Liver (tissue), 9 donors: ENCODE data around the gene NOL4L. TPM values are rescaled to one million over a fixed set of nuclear protein-coding genes. Genes with fewer than 3 reads are reported as not detected.

ENCODE experiments used
- DNase-seq: peaks from one replicate; pipeline ENCODE4 v3.0.0-alpha.2; 2017; ENCODE audit warnings: low spot score
- H3K27ac ChIP-seq, 2 donors: one replicate each; pipeline ENCODE4 v1.7.0; 2013; ENCODE audit warnings: inconsistent platforms in 2 of 2, low read length in 2 of 2, control low read depth in 1 of 2, low read depth in 1 of 2, mild to moderate bottlenecking in 1 of 2
- H3K27me3 ChIP-seq, 4 donors: one replicate each; pipeline versions ENCODE4 v1.6.1 to v1.7.0; 2013; ENCODE audit warnings: low read length in 3 of 4, inconsistent platforms in 1 of 4, mild to moderate bottlenecking in 1 of 4, moderate library complexity in 1 of 4; ENCODE audit not compliant: control insufficient read depth in 4 of 4, insufficient read depth in 4 of 4
- H3K36me3 ChIP-seq, 4 donors: one replicate each; pipeline versions ENCODE4 v1.6.1 to v1.7.0; 2013; ENCODE audit warnings: low read length in 3 of 4, mild to moderate bottlenecking in 3 of 4, low read depth in 1 of 4, moderate library complexity in 1 of 4; ENCODE audit not compliant: control insufficient read depth in 4 of 4, insufficient read depth in 3 of 4
- H3K4me1 ChIP-seq, 4 donors: one replicate each; pipeline versions ENCODE4 v1.6.1 to v1.7.0; 2013; ENCODE audit warnings: low read length in 3 of 4, mild to moderate bottlenecking in 3 of 4, moderate library complexity in 1 of 4; ENCODE audit not compliant: control insufficient read depth in 4 of 4, insufficient read depth in 4 of 4
- H3K4me3 ChIP-seq, 3 donors: one replicate each; pipeline versions ENCODE4 v1.6.1 to v1.7.0; 2013; ENCODE audit warnings: low read length in 3 of 3, control low read depth in 1 of 3, low read depth in 1 of 3, mild to moderate bottlenecking in 1 of 3
- H3K9ac ChIP-seq, 2 donors: one replicate each; pipeline ENCODE4 v1.7.0; 2013; ENCODE audit warnings: low read length in 2 of 2, mild to moderate bottlenecking in 2 of 2, moderate library complexity in 2 of 2, control low read depth in 1 of 2, low read depth in 1 of 2
- H3K9me3 ChIP-seq, 4 donors: one replicate each; pipeline versions ENCODE4 v1.6.1 to v1.7.0; 2013; ENCODE audit warnings: low read length in 3 of 4; ENCODE audit not compliant: control insufficient read depth in 4 of 4
- EGR1 ChIP-seq, 2 donors: IDR thresholded peaks; 2 replicates each; pipeline ENCODE4 v1.6.1; 2016 to 2018; ENCODE audit warnings: antibody characterized with exemption in 2 of 2, low read depth in 2 of 2
- FOXA1 ChIP-seq: IDR thresholded peaks from 2 replicates; pipeline ENCODE4 v1.6.1; 2016; ENCODE audit warnings: antibody characterized with exemption
- FOXA2 ChIP-seq: IDR thresholded peaks from 2 replicates; pipeline ENCODE4 v1.6.1; 2016; ENCODE audit warnings: antibody characterized with exemption
- GABPA ChIP-seq, 2 donors: IDR thresholded peaks in 1 of 2; conservative IDR thresholded peaks in 1 of 2; 2 replicates each; pipeline ENCODE4 v1.6.1; 2016; ENCODE audit warnings: antibody characterized with exemption in 2 of 2, mild to moderate bottlenecking in 1 of 2, moderate library complexity in 1 of 2
- HNF4A ChIP-seq, 2 donors: conservative IDR thresholded peaks; 2 replicates each; pipeline ENCODE4 v1.6.1; 2016; ENCODE audit warnings: antibody characterized with exemption in 2 of 2, mild to moderate bottlenecking in 2 of 2
- HNF4G ChIP-seq: IDR thresholded peaks from 2 replicates; pipeline ENCODE4 v1.6.1; 2016; ENCODE audit warnings: antibody characterized with exemption
- JUND ChIP-seq, 2 donors: IDR thresholded peaks; 2 replicates each; pipeline ENCODE4 v1.6.1; 2016; ENCODE audit warnings: antibody characterized with exemption in 2 of 2
- NR2F2 ChIP-seq: IDR thresholded peaks from 2 replicates; pipeline ENCODE4 v1.6.1; 2016; ENCODE audit warnings: antibody characterized with exemption
- RAD21 ChIP-seq, 2 donors: IDR thresholded peaks; 2 replicates each; pipeline ENCODE4 v1.6.1; 2016; ENCODE audit warnings: antibody characterized with exemption in 2 of 2, mild to moderate bottlenecking in 2 of 2
- RXRA ChIP-seq, 2 donors: IDR thresholded peaks; 2 replicates each; pipeline ENCODE4 v1.6.1; 2017 to 2018; ENCODE audit warnings: antibody characterized with exemption in 2 of 2, mild to moderate bottlenecking in 1 of 2
- SP1 ChIP-seq: IDR thresholded peaks from 2 replicates; pipeline ENCODE4 v1.6.1; 2018; ENCODE audit warnings: antibody characterized with exemption, mild to moderate bottlenecking
- TAF1 ChIP-seq: conservative IDR thresholded peaks from 2 replicates; pipeline ENCODE4 v1.6.1; 2016; ENCODE audit warnings: antibody characterized with exemption, mild to moderate bottlenecking
- YY1 ChIP-seq: IDR thresholded peaks from 2 replicates; pipeline ENCODE4 v1.6.1; 2016; ENCODE audit warnings: antibody characterized with exemption, mild to moderate bottlenecking
- WGBS: extraction: QIAGEN DNeasy Blood & Tissue Kit; methylation state at CpG from one replicate; pipeline ENCODE4 v1.1.7; 2013; 5-methylcytosine and 5-hydroxymethylcytosine counted together
- polyA plus RNA-seq, 2 donors: library from polyadenylated mRNA; stranded (reverse) in 1 of 2; unstranded in 1 of 2; fragments of 200-250 nt in 1 of 2; fragments of >200 nt in 1 of 2; fragmentation: Nextera tagmentation in 1 of 2; extraction: Ambion mirVana in 1 of 2; gene quantifications; one replicate each; pipeline versions ENCODE4 v1.2.1 to v1.2.3, GENCODE V29; 2013 to 2015
- total RNA-seq, 2 donors: library from RNA; depleted of rRNA; stranded (reverse); fragments of >200 nt; gene quantifications; one replicate each; pipeline ENCODE4 v1.2.3, GENCODE V29; 2014
- TF ChIP-seq, protein P1 (sequence below): fragments of 150-350 bp; IDR thresholded peaks from 2 replicates; pipeline ENCODE4 v1.5.1; 2017; ENCODE audit warnings: improper control_type of control experiment, low read depth, low read length; ENCODE audit not compliant: missing input control
- TF ChIP-seq, protein P2 (sequence below): IDR thresholded peaks from 2 replicates; pipeline ENCODE4 v1.6.1; 2016; ENCODE audit warnings: antibody characterized with exemption, mild to moderate bottlenecking
- TF ChIP-seq, protein P3 (sequence below): IDR thresholded peaks from 2 replicates; pipeline ENCODE4 v1.6.1; 2016; ENCODE audit warnings: antibody characterized with exemption
- TF ChIP-seq, protein P4 (sequence below): IDR thresholded peaks from 2 replicates; pipeline ENCODE4 v1.6.1; 2016; ENCODE audit warnings: antibody characterized with exemption
- TF ChIP-seq, protein P5 (sequence below): IDR thresholded peaks from 2 replicates; pipeline ENCODE4 v1.6.1; 2016; ENCODE audit warnings: antibody characterized with exemption
- donor health status: healthy.
- donor health status: healthy.
- donor health status: healthy.
- donor health status: healthy.
- donor health status: healthy.

The NOL4L gene
- total and polyA plus RNA-seq, 4 donors = 2.2 to 6.8 (median 4.3) TPM

DNA sequence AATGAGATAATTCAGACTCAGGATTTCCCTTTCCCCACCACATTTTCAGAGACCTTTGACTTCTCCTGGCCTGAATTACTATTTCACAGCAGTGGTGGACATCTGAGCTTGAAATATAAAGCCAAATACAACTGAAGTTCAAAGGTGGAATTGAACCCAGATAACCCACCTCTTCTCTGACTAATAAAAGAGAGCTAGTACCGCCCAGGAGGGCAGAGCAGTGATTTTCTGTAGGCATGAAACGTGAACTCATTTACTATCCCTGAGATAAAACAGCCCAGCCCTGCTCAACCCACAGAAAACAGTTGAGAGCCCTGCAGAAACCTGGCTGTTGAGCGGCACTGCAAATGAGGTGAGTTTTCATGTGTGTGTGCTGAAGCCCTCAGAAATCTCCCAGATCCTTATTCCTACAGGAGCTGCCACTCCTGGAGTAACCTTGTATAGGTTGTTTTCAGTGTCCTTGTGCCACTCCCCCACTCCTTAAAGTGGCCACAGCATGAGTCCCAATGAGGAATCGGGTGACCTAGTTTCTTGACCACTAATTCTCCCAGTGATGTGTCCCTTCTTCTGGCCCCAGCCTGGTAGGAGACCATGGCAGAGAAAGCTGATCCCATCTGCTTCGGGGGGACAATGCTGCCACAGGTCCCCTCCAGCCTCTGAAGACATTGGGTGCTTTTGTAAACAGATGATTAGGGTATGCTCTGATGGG is 99.2 kb downstream of the NOL4L start:
- WGBS = 56% methylated on average over 5 of the region's 5 CpGs

More for the DNA sequence above, 99.2 kb downstream of the NOL4L start:
- peak overlapping the region; percentile 77 to 80 for H3K27ac ChIP-seq
- TF ChIP-seq, protein P1, sequence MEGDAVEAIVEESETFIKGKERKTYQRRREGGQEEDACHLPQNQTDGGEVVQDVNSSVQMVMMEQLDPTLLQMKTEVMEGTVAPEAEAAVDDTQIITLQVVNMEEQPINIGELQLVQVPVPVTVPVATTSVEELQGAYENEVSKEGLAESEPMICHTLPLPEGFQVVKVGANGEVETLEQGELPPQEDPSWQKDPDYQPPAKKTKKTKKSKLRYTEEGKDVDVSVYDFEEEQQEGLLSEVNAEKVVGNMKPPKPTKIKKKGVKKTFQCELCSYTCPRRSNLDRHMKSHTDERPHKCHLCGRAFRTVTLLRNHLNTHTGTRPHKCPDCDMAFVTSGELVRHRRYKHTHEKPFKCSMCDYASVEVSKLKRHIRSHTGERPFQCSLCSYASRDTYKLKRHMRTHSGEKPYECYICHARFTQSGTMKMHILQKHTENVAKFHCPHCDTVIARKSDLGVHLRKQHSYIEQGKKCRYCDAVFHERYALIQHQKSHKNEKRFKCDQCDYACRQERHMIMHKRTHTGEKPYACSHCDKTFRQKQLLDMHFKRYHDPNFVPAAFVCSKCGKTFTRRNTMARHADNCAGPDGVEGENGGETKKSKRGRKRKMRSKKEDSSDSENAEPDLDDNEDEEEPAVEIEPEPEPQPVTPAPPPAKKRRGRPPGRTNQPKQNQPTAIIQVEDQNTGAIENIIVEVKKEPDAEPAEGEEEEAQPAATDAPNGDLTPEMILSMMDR = no peak
- TF ChIP-seq, protein P2, sequence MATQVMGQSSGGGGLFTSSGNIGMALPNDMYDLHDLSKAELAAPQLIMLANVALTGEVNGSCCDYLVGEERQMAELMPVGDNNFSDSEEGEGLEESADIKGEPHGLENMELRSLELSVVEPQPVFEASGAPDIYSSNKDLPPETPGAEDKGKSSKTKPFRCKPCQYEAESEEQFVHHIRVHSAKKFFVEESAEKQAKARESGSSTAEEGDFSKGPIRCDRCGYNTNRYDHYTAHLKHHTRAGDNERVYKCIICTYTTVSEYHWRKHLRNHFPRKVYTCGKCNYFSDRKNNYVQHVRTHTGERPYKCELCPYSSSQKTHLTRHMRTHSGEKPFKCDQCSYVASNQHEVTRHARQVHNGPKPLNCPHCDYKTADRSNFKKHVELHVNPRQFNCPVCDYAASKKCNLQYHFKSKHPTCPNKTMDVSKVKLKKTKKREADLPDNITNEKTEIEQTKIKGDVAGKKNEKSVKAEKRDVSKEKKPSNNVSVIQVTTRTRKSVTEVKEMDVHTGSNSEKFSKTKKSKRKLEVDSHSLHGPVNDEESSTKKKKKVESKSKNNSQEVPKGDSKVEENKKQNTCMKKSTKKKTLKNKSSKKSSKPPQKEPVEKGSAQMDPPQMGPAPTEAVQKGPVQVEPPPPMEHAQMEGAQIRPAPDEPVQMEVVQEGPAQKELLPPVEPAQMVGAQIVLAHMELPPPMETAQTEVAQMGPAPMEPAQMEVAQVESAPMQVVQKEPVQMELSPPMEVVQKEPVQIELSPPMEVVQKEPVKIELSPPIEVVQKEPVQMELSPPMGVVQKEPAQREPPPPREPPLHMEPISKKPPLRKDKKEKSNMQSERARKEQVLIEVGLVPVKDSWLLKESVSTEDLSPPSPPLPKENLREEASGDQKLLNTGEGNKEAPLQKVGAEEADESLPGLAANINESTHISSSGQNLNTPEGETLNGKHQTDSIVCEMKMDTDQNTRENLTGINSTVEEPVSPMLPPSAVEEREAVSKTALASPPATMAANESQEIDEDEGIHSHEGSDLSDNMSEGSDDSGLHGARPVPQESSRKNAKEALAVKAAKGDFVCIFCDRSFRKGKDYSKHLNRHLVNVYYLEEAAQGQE = no peak
- peak; percentile 9 for TF ChIP-seq HNF4G
- peak; percentile 20 for TF ChIP-seq FOXA2
- TF ChIP-seq, protein P3, sequence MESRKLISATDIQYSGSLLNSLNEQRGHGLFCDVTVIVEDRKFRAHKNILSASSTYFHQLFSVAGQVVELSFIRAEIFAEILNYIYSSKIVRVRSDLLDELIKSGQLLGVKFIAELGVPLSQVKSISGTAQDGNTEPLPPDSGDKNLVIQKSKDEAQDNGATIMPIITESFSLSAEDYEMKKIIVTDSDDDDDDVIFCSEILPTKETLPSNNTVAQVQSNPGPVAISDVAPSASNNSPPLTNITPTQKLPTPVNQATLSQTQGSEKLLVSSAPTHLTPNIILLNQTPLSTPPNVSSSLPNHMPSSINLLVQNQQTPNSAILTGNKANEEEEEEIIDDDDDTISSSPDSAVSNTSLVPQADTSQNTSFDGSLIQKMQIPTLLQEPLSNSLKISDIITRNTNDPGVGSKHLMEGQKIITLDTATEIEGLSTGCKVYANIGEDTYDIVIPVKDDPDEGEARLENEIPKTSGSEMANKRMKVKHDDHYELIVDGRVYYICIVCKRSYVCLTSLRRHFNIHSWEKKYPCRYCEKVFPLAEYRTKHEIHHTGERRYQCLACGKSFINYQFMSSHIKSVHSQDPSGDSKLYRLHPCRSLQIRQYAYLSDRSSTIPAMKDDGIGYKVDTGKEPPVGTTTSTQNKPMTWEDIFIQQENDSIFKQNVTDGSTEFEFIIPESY = no peak
- TF ChIP-seq TAF1 = no peak
- TF ChIP-seq GABPA (IDR thresholded peaks at IDR 0.05 in 1 of 2, conservative IDR thresholded peaks at IDR 0.05 in 1 of 2) = no peak
- TF ChIP-seq, protein P4, sequence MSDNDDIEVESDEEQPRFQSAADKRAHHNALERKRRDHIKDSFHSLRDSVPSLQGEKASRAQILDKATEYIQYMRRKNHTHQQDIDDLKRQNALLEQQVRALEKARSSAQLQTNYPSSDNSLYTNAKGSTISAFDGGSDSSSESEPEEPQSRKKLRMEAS = peak; percentile 67
- peak; percentile 74 for TF ChIP-seq SP1
- TF ChIP-seq, protein P5, sequence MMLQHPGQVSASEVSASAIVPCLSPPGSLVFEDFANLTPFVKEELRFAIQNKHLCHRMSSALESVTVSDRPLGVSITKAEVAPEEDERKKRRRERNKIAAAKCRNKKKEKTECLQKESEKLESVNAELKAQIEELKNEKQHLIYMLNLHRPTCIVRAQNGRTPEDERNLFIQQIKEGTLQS = peak; percentile 52
- peak; percentile 90 for TF ChIP-seq RXRA (IDR thresholded peaks at IDR 0.05)
- TF ChIP-seq HNF4A (conservative IDR thresholded peaks at IDR 0.05) = peak; percentile 80 to 82
- no peak for TF ChIP-seq RAD21 (IDR thresholded peaks at IDR 0.05)
- peak in 1 of 2 donors; percentile 75 for TF ChIP-seq JUND (IDR thresholded peaks at IDR 0.05)
- peak; percentile 38 for TF ChIP-seq YY1
- no peak for TF ChIP-seq FOXA1
- peak; percentile 85 for TF ChIP-seq NR2F2
- TF ChIP-seq EGR1 (IDR thresholded peaks at IDR 0.05; ENCODE audit: low read depth in 2 of 2) = peak in 1 of 2 donors; percentile 68
- no peaks in the 10 kb centered on the region for H3K27me3 ChIP-seq
- peaks cover 6 to 38% (median 22%) of the 10 kb centered on the region in 4 donors for H3K4me1 ChIP-seq
- no peak for DNase-seq
- H3K4me3 ChIP-seq = no peak overlapping the region
- H3K36me3 ChIP-seq = no peaks in the 10 kb centered on the region
- no peaks in the 10 kb centered on the region for H3K9me3 ChIP-seq
- no peak overlapping the region for H3K9ac ChIP-seq
